Progenitor cell of endocrine pancreas (in vitro differentiated cells): Measurements from ENCODE around the gene PLEKHG2. TPM values are rescaled to one million over a fixed set of nuclear protein-coding genes. Genes with fewer than 3 reads are reported as not detected.

Experiments
- DNase-seq: peaks from one replicate; pipeline ENCODE4 v3.0.0; 2021; ENCODE audit warnings: low spot score; ENCODE audit not compliant: unreplicated experiment
- H3K27ac Mint-ChIP-seq: 2 replicates; pipeline ENCODE4 v1.8.0; 2021; ENCODE audit warnings: mild to moderate bottlenecking, moderate library complexity, mixed read lengths
- H3K27me3 Mint-ChIP-seq: 2 replicates; pipeline ENCODE4 v1.8.0; 2021; ENCODE audit warnings: mixed read lengths
- H3K36me3 Mint-ChIP-seq: 2 replicates; pipeline ENCODE4 v1.8.0; 2022; ENCODE audit warnings: mixed read lengths; ENCODE audit not compliant: insufficient read depth
- H3K4me1 Mint-ChIP-seq: 2 replicates; pipeline ENCODE4 v1.8.0; 2021; ENCODE audit warnings: low read depth, mixed read lengths
- H3K4me3 Mint-ChIP-seq: 2 replicates; pipeline ENCODE4 v1.8.0; 2021; ENCODE audit warnings: low read depth, mild to moderate bottlenecking, moderate library complexity, mixed read lengths
- H3K9me3 Mint-ChIP-seq: 2 replicates; pipeline ENCODE4 v1.8.0; 2021; ENCODE audit warnings: low read depth, mixed read lengths
- total RNA-seq: library from RNA; stranded (reverse); gene quantifications from 2 replicates; pipeline ENCODE4 v1.2.1, GENCODE V29; 2021
- TF ChIP-seq, protein P1 (sequence below): fragments of 200-600 bp; sonication (generic); IDR thresholded peaks from one replicate; pipeline ENCODE4 v1.5.0; 2021; ENCODE audit warnings: antibody characterized with exemption, mild to moderate bottlenecking; ENCODE audit not compliant: unreplicated experiment

The PLEKHG2 gene
- total RNA-seq, 1 donor from 2014 or later: 162 TPM

GRCh38 chr19:39402346-39403300 is 9.8 kb upstream of the PLEKHG2 start:
- Mint-ChIP-seq H3K4me3 (peak overlapping the region; percentile 76), H3K4me1 (peaks cover 29% of the 10 kb centered on the region), H3K27ac (peak overlapping the region; percentile 96), H3K36me3 (no peaks in the 10 kb centered on the region), H3K9me3 (no peaks in the 10 kb centered on the region), H3K27me3 (no peaks in the 10 kb centered on the region)
- peak; percentile 56 for DNase-seq
- TF ChIP-seq, protein P1, sequence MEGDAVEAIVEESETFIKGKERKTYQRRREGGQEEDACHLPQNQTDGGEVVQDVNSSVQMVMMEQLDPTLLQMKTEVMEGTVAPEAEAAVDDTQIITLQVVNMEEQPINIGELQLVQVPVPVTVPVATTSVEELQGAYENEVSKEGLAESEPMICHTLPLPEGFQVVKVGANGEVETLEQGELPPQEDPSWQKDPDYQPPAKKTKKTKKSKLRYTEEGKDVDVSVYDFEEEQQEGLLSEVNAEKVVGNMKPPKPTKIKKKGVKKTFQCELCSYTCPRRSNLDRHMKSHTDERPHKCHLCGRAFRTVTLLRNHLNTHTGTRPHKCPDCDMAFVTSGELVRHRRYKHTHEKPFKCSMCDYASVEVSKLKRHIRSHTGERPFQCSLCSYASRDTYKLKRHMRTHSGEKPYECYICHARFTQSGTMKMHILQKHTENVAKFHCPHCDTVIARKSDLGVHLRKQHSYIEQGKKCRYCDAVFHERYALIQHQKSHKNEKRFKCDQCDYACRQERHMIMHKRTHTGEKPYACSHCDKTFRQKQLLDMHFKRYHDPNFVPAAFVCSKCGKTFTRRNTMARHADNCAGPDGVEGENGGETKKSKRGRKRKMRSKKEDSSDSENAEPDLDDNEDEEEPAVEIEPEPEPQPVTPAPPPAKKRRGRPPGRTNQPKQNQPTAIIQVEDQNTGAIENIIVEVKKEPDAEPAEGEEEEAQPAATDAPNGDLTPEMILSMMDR: no peak

DNA sequence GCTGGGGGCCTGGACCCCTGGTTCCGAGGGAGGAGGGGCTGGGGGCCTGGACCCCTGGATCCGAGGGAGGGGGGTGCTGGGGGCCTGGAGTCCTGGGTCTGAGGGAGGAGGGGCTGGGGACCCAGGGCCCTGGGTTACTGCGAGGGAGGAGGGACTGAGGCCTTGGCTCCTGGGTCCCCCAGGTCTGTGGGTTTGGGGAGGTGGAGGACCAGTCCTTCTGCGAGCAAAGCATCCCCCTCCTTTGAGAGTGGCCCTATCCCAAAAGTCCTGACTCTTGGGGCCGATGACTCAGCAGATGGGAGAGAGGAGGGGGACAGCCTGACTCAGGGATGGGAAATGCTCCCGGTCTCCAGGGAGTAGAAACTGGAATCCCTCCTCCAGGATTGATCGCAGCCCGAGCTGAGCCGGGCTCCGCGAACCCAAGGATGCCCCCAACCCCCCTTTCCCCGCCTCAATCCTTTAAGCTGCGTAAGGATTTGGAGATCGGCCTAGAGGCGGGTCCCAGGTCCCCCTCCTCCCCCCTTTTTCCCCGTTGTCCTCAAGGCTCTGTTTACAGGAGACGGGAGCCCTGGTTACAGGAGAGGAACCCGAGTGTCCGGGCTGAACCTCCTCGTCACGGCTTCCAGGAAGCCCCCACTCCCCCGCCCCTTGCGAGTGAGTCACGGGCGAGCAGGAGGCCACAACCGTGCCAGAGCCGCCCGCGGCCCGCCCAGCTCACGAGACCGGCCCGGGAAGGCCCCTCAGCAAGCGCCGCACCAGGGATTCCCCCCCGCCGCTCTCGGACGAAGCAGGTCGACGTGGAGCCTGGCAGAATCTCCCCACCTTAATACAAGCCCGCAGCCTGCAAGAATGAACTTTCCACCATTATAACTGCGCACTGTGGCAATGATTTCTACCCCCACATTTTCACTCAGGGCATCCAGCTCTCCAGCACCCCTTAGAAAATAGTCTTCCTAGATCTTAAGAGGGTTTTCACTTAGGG is 8.8 kb upstream of the PLEKHG2 start:
- Mint-ChIP-seq H3K4me1 (peaks cover 27% of the 10 kb centered on the region), H3K27ac (peak overlapping the region; percentile 91), H3K4me3 (peak overlapping the region; percentile 76), H3K9me3 (no peaks in the 10 kb centered on the region), H3K36me3 (peaks cover under 1% of the 10 kb centered on the region), H3K27me3 (no peaks in the 10 kb centered on the region)
- TF ChIP-seq, protein P1: no peak
- no peak for DNase-seq

DNA sequence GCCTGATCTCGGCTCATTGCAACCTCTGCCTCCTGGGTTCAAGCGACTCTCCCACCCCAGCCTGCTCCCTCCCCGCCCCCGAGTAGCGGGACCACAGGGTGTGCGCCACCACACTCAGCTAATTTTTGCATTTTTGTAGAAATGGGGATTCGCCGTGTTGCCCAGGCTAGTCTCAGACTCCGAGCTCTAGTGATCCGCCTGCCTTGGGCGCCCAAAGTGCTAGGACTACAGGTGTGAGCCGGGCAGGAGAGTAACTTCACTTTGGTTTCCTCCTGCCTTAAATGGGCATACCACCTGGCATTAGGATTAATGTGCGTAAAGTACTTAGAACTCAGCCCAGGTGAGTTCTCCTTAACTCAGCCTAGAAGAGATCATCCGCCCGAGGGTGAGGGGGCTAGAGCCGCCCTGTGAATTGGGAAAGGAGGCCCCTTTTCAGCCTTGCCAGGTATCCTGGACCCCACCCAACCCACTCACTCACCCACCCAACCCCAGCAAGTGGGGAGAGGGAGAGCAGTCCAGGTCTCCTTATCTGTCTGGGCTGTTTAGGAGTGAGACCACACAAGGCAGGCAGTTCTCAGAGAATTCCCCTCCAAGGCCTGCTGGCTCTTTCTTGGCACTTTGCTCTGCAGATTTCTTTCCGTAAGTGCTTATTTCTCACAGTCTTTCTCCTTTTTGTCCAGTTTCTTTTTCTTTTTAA is 7.1 kb upstream of the PLEKHG2 start:
- Mint-ChIP-seq H3K36me3 (peaks cover 4% of the 10 kb centered on the region), H3K27ac (peak overlapping the region; percentile 82), H3K4me1 (peaks cover 32% of the 10 kb centered on the region), H3K9me3 (no peaks in the 10 kb centered on the region), H3K27me3 (no peaks in the 10 kb centered on the region), H3K4me3 (peak overlapping the region; percentile 33)
- DNase-seq: no peak
- TF ChIP-seq, protein P1: no peak

GRCh38 chr19:39405958-39406655 is 6.4 kb upstream of the PLEKHG2 start:
- TF ChIP-seq, protein P1: no peak
- DNase-seq: no peak
- peak overlapping the region; percentile 82 for H3K4me3 Mint-ChIP-seq
- peak overlapping the region; percentile 92 for H3K27ac Mint-ChIP-seq
- H3K9me3 Mint-ChIP-seq: no peaks in the 10 kb centered on the region
- peaks cover 37% of the 10 kb centered on the region for H3K4me1 Mint-ChIP-seq
- H3K36me3 Mint-ChIP-seq: peaks cover 4% of the 10 kb centered on the region
- H3K27me3 Mint-ChIP-seq: no peaks in the 10 kb centered on the region
